ENCODE data around the gene MIOS.

GRCh38 chr7:7584653-7585052, 18.0 kb downstream of the MIOS start:
- TF ChIP-seq, protein P1, sequence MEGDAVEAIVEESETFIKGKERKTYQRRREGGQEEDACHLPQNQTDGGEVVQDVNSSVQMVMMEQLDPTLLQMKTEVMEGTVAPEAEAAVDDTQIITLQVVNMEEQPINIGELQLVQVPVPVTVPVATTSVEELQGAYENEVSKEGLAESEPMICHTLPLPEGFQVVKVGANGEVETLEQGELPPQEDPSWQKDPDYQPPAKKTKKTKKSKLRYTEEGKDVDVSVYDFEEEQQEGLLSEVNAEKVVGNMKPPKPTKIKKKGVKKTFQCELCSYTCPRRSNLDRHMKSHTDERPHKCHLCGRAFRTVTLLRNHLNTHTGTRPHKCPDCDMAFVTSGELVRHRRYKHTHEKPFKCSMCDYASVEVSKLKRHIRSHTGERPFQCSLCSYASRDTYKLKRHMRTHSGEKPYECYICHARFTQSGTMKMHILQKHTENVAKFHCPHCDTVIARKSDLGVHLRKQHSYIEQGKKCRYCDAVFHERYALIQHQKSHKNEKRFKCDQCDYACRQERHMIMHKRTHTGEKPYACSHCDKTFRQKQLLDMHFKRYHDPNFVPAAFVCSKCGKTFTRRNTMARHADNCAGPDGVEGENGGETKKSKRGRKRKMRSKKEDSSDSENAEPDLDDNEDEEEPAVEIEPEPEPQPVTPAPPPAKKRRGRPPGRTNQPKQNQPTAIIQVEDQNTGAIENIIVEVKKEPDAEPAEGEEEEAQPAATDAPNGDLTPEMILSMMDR (IDR thresholded peaks at IDR 0.05 in 2 of 3, conservative IDR thresholded peaks at IDR 0.05 in 1 of 3; ENCODE audit: borderline replicate concordance in 1 of 3, insufficient read depth in 1 of 3, low read depth in 2 of 3, low read length in 2 of 3): no peak
- TF ChIP-seq POLR2A (IDR thresholded peaks at IDR 0.05; ENCODE audit: borderline replicate concordance, extremely low read depth, insufficient read depth, insufficient read length): no peak
- no peak for TF ChIP-seq POLR2AphosphoS5 (IDR thresholded peaks at IDR 0.05; ENCODE audit: low read depth, low read length)
- no peak for TF ChIP-seq SIN3A (IDR thresholded peaks at IDR 0.05; ENCODE audit: low read depth)
- TF ChIP-seq EZH2 (IDR thresholded peaks at IDR 0.05): no peak
- no peak for TF ChIP-seq EGR1 (IDR thresholded peaks at IDR 0.05; ENCODE audit: low read depth)
- no peak for TF ChIP-seq CEBPB (IDR thresholded peaks at IDR 0.05; ENCODE audit: low read depth)
- no peak for TF ChIP-seq EZH2phosphoT487 (IDR thresholded peaks at IDR 0.05; ENCODE audit: borderline replicate concordance)
- TF ChIP-seq, protein P2, sequence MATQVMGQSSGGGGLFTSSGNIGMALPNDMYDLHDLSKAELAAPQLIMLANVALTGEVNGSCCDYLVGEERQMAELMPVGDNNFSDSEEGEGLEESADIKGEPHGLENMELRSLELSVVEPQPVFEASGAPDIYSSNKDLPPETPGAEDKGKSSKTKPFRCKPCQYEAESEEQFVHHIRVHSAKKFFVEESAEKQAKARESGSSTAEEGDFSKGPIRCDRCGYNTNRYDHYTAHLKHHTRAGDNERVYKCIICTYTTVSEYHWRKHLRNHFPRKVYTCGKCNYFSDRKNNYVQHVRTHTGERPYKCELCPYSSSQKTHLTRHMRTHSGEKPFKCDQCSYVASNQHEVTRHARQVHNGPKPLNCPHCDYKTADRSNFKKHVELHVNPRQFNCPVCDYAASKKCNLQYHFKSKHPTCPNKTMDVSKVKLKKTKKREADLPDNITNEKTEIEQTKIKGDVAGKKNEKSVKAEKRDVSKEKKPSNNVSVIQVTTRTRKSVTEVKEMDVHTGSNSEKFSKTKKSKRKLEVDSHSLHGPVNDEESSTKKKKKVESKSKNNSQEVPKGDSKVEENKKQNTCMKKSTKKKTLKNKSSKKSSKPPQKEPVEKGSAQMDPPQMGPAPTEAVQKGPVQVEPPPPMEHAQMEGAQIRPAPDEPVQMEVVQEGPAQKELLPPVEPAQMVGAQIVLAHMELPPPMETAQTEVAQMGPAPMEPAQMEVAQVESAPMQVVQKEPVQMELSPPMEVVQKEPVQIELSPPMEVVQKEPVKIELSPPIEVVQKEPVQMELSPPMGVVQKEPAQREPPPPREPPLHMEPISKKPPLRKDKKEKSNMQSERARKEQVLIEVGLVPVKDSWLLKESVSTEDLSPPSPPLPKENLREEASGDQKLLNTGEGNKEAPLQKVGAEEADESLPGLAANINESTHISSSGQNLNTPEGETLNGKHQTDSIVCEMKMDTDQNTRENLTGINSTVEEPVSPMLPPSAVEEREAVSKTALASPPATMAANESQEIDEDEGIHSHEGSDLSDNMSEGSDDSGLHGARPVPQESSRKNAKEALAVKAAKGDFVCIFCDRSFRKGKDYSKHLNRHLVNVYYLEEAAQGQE (IDR thresholded peaks at IDR 0.05; ENCODE audit: low read depth): no peak
